Natural killer cell treated with Interleukin-12 subunit alpha and Interleukin-12 subunit beta and Interleukin-15 and Interleukin-18, amount 100 ng/mL, for 72 hours (primary cell): ENCODE data around the gene ACOT11. TPM values are rescaled to one million over a fixed set of nuclear protein-coding genes. Genes with fewer than 3 reads are reported as not detected.
A peak's percentile ranks its signal among the peaks of the same experiment; 100 is the strongest.

Experiments
- ATAC-seq, 2 donors: fragments of 150-1000 bp; cut with Tn5 transposase in 1 of 2; sonication (Bioruptor Pico), chemical (Tn5 transposase) in 1 of 2; 2 replicates each; pipeline ENCODE4 v1.10.0; 2021
- DNase-seq: peaks from one replicate; pipeline ENCODE4 v3.0.0; 2022; ENCODE audit warnings: low spot score
- H3K27ac Mint-ChIP-seq, 2 donors: 1 replicate in 1 of 2; 2 replicates in 1 of 2; pipeline ENCODE4 v1.8.0; 2022; ENCODE audit warnings: mixed read lengths in 2 of 2, mild to moderate bottlenecking in 1 of 2, moderate library complexity in 1 of 2
- H3K27me3 Mint-ChIP-seq, 2 donors: 1 replicate in 1 of 2; 2 replicates in 1 of 2; pipeline ENCODE4 v1.8.0; 2022; ENCODE audit warnings: mixed read lengths in 2 of 2
- H3K36me3 Mint-ChIP-seq: one replicate; pipeline ENCODE4 v1.8.0; 2022; ENCODE audit warnings: mixed read lengths
- H3K4me1 Mint-ChIP-seq, 2 donors: 1 replicate in 1 of 2; 2 replicates in 1 of 2; pipeline ENCODE4 v1.8.0; 2022; ENCODE audit warnings: low read depth in 2 of 2, mixed read lengths in 2 of 2, mild to moderate bottlenecking in 1 of 2
- H3K4me3 Mint-ChIP-seq: one replicate; pipeline ENCODE4 v1.8.0; 2022; ENCODE audit warnings: mixed read lengths
- H3K9me3 Mint-ChIP-seq: 2 replicates; pipeline ENCODE4 v1.8.0; 2022; ENCODE audit warnings: mixed read lengths
- total RNA-seq, 2 donors: library from RNA; stranded (reverse); gene quantifications; one replicate each; pipeline ENCODE4 v1.2.3, GENCODE V29; 2022

ACOT11 gene
- total RNA-seq, 2 donors from 2014 or later, result 0.33 to 0.52 TPM

GRCh38 chr1:54543729-54544496 is 4.1 kb upstream of the ACOT11 start:
- ATAC-seq, result no peak
- Mint-ChIP-seq H3K4me1 (peaks cover 6 to 23% of the 10 kb centered on the region in 2 donors), H3K9me3 (no peaks in the 10 kb centered on the region), H3K36me3 (no peaks in the 10 kb centered on the region), H3K4me3 (no peak overlapping the region), H3K27ac (no peak overlapping the region), H3K27me3 (no peaks in the 10 kb centered on the region)
- DNase-seq, result no peak

DNA sequence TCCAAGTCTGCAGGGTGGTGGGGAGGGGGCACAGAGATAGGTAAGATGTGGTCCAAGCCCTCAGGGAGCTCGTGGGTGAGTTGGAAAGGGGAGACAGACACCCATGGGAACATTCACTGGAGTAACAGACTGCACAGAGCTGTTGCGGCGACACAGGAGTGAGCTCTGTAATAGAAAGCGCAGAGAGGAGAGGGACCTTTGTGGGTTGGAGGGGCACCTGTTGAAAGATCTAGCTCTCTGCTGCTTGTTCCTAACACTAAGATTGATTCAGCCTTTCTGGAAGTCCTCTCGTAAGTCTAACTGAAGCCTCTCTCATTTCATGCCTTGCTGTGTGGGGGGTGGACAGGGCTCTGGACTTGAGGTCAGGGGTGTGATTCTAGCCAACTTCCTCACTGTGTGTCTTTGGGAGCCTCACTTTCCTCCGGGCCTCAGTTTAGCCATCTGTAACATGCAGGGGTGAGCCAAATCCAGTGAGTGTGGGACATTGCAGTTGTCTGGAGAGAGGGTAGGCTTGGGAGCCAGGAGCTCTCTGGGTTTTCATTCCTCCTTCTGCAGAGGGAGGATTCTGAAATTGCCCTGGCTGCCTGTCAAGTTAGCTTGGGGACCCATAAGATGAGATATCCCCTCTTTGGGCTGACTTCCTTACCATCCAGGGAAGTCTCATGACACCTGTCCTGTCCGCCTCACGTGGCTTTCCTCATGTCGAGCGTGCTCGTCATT is 2.0 kb upstream of the ACOT11 start:
- Mint-ChIP-seq H3K27ac (no peak overlapping the region), H3K36me3 (no peaks in the 10 kb centered on the region), H3K4me3 (no peak overlapping the region), H3K4me1 (peaks cover 6 to 21% of the 10 kb centered on the region in 2 donors), H3K27me3 (no peaks in the 10 kb centered on the region), H3K9me3 (no peaks in the 10 kb centered on the region)
- ATAC-seq (no peak), DNase-seq (no peak)

DNA sequence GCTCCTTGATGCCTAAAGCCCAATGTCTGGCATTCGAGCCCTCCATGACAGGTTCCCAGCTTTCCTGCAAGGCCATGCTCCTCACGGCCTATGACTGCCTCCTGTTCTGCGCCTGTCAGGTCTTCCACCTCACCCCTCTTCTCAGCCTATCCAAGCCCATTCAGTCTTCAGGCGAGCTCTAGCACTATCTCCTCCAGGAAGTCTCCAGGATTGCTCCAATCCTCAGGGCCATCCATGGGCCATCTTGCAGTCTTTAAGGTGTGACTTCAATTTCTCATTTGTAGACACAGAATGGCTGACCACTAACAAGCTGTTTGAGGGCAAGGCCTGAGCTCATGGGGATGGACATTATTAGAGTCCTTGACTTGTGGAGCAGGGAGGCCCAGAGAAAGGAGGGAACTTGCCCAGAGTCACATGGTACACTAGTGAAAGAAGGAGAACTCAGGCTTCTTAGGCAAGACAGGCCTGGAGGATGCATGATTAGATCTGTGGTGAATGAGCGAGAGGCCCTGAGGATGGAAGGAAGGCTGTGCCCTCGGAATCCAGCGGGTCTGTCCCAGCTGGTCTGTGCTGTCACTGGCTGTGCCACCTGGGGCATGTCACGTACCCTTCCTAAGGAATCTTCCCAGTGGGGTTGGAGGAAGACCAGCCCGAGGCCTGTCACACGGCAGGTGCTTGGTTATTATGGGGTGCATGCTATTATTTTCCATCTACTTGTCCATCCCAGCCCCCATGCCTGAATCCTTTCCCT is 1.2 kb upstream of the ACOT11 start:
- H3K27me3 Mint-ChIP-seq, result no peaks in the 10 kb centered on the region
- no peak overlapping the region for H3K27ac Mint-ChIP-seq
- H3K36me3 Mint-ChIP-seq, result no peaks in the 10 kb centered on the region
- H3K4me3 Mint-ChIP-seq, result no peak overlapping the region
- H3K9me3 Mint-ChIP-seq, result no peaks in the 10 kb centered on the region
- ATAC-seq, result no peak
- H3K4me1 Mint-ChIP-seq, result peaks cover 6 to 17% of the 10 kb centered on the region in 2 donors
- no peak for DNase-seq

DNA sequence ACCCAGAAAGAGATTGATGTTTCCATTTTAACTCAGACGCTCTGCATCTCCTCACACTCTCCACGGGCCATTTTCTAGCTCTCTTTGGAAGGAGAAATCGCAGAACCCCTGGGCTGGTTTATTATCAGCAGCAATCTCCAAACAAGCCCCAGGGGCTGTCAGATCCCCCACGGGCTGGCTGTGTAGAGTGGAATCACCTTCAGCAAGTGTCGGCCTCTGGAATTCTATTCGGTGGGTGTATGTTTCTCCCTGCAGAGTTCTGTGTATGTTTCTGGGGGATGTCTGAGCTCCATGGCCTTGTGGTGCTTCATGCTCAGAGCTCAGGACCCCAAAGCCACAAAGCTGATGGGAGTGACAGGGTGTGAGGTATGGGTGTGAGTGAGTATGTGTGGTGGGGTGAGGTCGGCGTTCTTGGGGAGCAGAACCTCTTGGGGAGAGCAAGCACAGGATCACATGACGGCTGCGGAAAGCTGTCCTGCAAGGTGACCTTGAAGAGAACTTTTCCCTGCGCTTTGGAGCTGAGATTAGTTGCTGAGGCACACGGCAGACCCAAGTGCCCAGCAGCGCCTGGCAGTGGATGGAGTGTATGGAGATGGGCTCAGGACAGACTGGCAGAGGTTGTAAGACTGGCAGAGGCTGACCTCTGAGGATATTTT is 489 bp downstream of the ACOT11 start:
- H3K36me3 Mint-ChIP-seq, result no peaks in the 10 kb centered on the region
- no peak for ATAC-seq
- no peak overlapping the region for H3K4me3 Mint-ChIP-seq
- no peaks in the 10 kb centered on the region for H3K27me3 Mint-ChIP-seq
- DNase-seq, result no peak
- H3K9me3 Mint-ChIP-seq, result no peaks in the 10 kb centered on the region
- no peak overlapping the region for H3K27ac Mint-ChIP-seq
- H3K4me1 Mint-ChIP-seq, result peaks cover 0 to 5% of the 10 kb centered on the region in 2 donors

- peaks cover 0 to 2% of the 10 kb centered on the region in 2 donors for H3K4me1 Mint-ChIP-seq
- H3K36me3 Mint-ChIP-seq, result no peaks in the 10 kb centered on the region
- no peaks in the 10 kb centered on the region for H3K27me3 Mint-ChIP-seq
- ATAC-seq (peak in 1 of 2 donors; percentile 41), DNase-seq (no peak)
- no peak overlapping the region for H3K4me3 Mint-ChIP-seq
- no peaks in the 10 kb centered on the region for H3K9me3 Mint-ChIP-seq
- H3K27ac Mint-ChIP-seq, result no peak overlapping the region
These were observed 1.3 kb downstream of the ACOT11 start for GRCh38 chr1:54549181-54549924.

DNA sequence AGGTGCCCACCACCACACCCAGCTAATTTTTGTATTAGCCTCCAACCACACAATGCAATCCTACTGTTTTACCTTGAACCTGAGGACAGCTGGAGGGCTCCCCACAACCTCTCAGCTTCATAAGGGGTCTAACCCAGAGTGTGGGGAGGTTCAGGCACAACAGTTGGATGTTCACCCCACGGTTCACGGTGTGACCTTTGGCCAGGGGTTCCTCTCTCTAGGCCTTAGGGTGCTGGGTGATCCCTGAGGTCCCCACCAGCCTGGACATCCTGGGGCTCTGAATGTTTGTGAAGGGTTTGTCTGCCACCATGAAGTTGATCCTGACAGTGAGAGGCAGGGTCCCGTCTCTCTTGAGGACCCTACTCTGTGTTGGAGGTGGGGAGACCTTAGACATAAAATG is 3.9 kb downstream of the ACOT11 start:
- peak in 1 of 2 donors; percentile 9 for ATAC-seq
- no peak overlapping the region for H3K4me3 Mint-ChIP-seq
- no peaks in the 10 kb centered on the region for H3K36me3 Mint-ChIP-seq
- no peaks in the 10 kb centered on the region for H3K27me3 Mint-ChIP-seq
- H3K27ac Mint-ChIP-seq, result no peak overlapping the region
- no peaks in the 10 kb centered on the region for H3K9me3 Mint-ChIP-seq
- no peak for DNase-seq
- peaks cover 0 to 2% of the 10 kb centered on the region in 2 donors for H3K4me1 Mint-ChIP-seq

GRCh38 chr1:54553602-54554313 is 5.7 kb downstream of the ACOT11 start:
- Mint-ChIP-seq H3K4me3 (no peak overlapping the region), H3K27me3 (peaks cover 7 to 8% of the 10 kb centered on the region in 2 donors), H3K36me3 (no peaks in the 10 kb centered on the region), H3K4me1 (peaks cover 0 to 2% of the 10 kb centered on the region in 2 donors), H3K9me3 (no peaks in the 10 kb centered on the region), H3K27ac (no peak overlapping the region)
- no peak for ATAC-seq
- no peak for DNase-seq

GRCh38 chr1:54556110-54556509 is 8.1 kb downstream of the ACOT11 start:
- H3K36me3 Mint-ChIP-seq, result no peaks in the 10 kb centered on the region
- DNase-seq (no peak), ATAC-seq (no peak)
- peaks cover 8 to 10% of the 10 kb centered on the region in 2 donors for H3K27me3 Mint-ChIP-seq
- H3K4me1 Mint-ChIP-seq, result peaks cover 0 to 2% of the 10 kb centered on the region in 2 donors
- H3K27ac Mint-ChIP-seq, result no peak overlapping the region
- no peak overlapping the region for H3K4me3 Mint-ChIP-seq
- no peaks in the 10 kb centered on the region for H3K9me3 Mint-ChIP-seq

- H3K4me1 Mint-ChIP-seq, result peaks cover 0 to 2% of the 10 kb centered on the region in 2 donors
- ATAC-seq, result no peak
- no peak overlapping the region for H3K4me3 Mint-ChIP-seq
- no peak overlapping the region for H3K27ac Mint-ChIP-seq
- H3K9me3 Mint-ChIP-seq, result no peaks in the 10 kb centered on the region
- no peak for DNase-seq
- H3K36me3 Mint-ChIP-seq, result no peaks in the 10 kb centered on the region
- peaks cover 8 to 10% of the 10 kb centered on the region in 2 donors for H3K27me3 Mint-ChIP-seq
These were observed 9.8 kb downstream of the ACOT11 start for GRCh38 chr1:54557671-54558355.

DNA sequence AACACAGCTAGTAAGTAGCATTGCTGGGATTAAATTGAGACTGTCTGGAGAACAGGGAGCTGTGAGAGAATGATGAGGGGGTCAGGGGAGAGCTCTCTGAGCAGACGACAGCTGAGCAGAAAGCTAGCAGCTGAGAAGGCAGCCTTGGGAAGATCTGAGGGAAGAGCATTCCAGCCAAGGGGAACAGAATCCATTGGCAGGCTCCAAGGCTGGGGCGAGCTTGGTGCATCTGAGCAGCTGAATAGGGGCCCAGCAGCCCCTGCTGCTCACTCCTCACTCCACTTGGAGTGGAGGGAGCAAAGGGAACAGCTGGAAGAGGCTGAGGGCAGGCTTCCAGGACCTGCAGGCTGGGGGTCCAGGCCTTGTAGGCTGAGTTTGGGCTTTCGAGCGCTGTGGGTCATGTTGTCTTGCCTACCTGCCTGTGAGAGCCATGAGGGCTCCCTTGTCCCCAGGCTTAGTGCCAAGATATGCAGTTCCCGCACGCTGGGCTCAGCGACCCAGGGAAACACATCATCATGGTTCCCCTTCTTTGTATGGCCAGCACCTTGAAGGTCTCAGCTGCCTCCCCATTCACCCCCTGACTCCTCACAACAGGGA is 10.5 kb downstream of the ACOT11 start:
- H3K4me1 Mint-ChIP-seq, result peaks cover 0 to 2% of the 10 kb centered on the region in 2 donors
- H3K9me3 Mint-ChIP-seq, result no peaks in the 10 kb centered on the region
- DNase-seq (no peak), ATAC-seq (peak in 1 of 2 donors; percentile 24)
- no peak overlapping the region for H3K4me3 Mint-ChIP-seq
- peaks cover 8 to 10% of the 10 kb centered on the region in 2 donors for H3K27me3 Mint-ChIP-seq
- H3K36me3 Mint-ChIP-seq, result no peaks in the 10 kb centered on the region
- H3K27ac Mint-ChIP-seq, result no peak overlapping the region

GRCh38 chr1:54559111-54559548 is 11.1 kb downstream of the ACOT11 start:
- peaks cover 8 to 10% of the 10 kb centered on the region in 2 donors for H3K27me3 Mint-ChIP-seq
- peak in 1 of 2 donors; percentile 33 for ATAC-seq
- H3K9me3 Mint-ChIP-seq, result no peaks in the 10 kb centered on the region
- no peak overlapping the region for H3K27ac Mint-ChIP-seq
- H3K4me1 Mint-ChIP-seq, result peaks cover 0 to 2% of the 10 kb centered on the region in 2 donors
- no peak overlapping the region for H3K4me3 Mint-ChIP-seq
- H3K36me3 Mint-ChIP-seq, result no peaks in the 10 kb centered on the region
- no peak for DNase-seq
